GM11168 (cell line): Measurements from ENCODE around the gene IFFO2.

ENCODE experiments used
- in situ Hi-C: fragments of 300-500 bp; cut with MboI; formaldehyde crosslinking; loops from one replicate; pipeline ENCODE4 v1.12.0; 2022; ENCODE audit warnings: low sequenced_read_pairs; ENCODE audit not compliant: unreplicated experiment

IFFO2 gene

DNA sequence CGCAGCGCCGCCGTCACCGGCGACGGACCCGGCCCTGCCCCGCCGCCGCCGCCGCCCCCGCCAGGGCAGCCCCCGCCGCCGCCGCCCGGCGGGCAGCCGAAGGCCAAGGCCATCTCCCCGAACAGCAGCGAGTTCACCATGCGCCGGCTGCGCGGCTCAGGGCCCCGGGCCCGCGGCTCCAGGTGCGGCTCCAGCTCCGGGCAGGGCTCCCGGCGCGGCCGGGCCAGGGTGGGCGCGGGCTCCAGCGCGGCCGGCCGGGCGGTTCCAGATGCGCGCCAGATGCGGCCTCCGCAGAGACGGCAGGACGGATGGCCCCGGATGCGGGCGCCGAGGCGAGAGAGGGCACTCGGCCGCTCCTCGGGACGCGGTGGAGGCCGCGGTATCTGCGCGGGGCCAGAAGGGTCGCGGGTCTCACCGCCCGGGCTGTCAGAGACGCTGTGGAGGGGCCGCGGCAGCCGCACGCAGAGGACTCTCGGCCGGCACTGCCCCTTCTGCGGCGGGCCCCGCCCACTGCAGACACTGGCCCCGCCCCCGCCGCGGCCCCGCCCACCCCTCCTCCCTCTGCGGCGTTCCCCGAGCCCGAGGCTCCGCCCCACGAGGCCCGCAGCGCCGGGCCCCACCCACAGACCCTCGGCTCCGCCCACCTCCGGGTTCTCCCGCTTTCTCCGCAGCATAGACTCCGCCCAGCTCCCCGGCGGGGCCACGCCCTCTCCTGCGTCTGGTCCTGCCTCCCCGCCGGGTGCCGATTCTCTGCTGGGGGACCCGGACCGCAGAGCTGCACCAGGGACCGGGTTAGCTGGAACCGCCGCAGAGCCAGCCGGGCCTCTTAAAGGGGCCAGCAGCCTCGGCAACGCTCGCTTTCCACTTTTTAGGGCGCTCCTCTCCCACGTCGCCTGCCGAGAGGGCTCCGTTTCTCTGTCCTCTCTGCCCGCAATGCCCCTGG lies at the start of gene IFFO2:
Gene IFFO2 (minus strand): TSS at position 484 of the 943 bp plus-strand sequence. CDS start 344 bp downstream, at position 140.
- in situ Hi-C loops, result no loop called here

DNA sequence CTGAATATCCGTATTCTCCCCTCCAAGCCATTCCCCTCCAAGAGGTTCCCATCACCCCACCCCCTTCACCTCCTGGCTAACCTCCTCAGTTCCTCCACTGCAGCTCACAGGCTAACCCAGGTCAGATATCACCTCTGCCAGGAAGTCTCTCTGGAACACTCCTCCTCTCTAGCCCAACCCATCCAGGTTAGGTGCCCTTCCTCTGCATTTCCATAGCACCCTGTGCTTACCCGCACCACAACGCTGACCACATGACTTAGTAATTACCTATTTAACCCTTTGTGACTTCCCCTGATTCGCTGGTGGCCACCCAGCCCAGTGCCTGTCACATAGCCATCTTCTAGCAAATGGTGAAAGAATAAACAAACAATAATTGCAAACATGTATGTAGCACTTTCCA lies 49.5 kb upstream of the IFFO2 start:
- in situ Hi-C loops, result no loop called here

DNA sequence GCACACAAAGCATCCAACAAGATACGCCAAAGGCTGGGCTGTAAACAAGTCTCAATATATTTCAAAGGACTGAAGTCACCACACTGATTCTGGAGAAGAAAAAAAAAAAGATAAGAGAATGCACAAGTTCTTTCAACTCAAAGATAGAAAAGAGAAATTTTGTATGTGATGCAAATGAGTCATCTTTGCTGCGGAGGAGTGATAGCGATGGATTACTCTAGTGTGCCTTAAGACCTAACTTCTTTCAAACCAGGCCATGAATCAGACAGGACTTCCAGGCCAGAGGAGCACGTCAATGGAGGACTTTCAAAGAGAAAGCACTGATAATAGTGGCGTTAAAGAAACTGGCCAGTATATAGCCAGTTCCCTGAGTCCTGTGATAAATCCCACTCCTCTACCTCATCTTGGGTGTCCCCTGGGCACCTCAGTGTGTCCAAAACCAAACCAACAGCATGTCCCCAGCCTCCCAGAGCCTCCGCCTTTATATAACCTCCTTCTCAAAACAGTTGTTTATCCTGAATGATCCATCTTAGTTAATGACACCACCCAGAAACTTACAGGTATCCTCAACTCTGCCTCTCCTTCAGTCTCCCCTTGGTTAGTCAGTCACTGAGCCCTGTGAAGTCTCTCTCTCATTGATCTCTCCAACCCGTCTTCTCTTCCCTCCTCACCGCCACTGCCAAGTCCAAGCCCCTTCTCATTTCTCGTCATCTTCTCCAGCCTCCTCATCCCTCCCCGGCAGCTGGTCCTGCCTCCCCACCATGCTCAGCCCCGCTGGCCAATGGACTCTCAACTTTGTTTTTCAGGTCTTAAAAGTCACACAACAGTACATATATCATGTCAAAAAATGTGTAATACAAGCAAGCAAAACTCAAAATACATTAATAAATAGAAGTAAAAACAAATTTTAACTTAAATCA lies 47.2 kb upstream of the IFFO2 start:
- in situ Hi-C loops, result no loop called here

- in situ Hi-C loops, result no loop called here
Measured at GRCh38 chr1:19000065-19000464, 43.6 kb upstream of the IFFO2 start.

GRCh38 chr1:18999359-18999758 lies 42.9 kb upstream of the IFFO2 start:
- in situ Hi-C loops, result no loop called here

DNA sequence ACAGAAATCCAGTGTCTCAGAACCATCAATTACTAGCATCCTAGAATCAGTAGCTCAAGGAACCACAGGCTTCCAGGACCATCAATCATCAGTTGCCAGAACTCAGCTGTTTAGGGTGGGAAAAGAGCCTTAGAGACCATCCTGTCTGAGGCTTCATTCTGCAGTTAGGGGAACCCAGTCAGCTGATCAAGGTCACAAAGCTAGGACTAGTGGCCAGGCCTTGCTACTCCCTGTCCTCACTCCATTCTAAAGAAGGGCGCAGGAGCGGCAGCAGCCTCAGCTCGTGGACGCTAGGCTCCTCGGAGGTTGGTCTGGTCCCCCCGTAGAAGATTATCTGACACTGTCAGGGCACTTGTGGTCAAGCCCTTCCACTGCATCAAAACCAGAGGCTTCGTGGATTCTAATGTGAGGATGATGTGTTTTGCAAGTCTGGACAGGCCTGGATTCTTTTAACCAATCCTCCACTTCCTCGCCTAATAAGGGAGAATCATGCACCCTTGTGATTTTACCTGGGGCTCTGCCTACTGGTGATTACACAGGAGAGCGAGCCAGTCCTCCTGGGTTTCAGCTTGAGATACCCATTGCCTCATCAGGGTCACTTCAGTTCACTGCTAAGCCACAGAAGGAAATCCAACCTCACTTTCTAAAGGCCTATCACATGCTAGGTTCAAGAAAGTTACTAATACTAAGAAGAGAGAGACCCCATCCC lies 41.7 kb upstream of the IFFO2 start:
- in situ Hi-C loops, result no loop called here

DNA sequence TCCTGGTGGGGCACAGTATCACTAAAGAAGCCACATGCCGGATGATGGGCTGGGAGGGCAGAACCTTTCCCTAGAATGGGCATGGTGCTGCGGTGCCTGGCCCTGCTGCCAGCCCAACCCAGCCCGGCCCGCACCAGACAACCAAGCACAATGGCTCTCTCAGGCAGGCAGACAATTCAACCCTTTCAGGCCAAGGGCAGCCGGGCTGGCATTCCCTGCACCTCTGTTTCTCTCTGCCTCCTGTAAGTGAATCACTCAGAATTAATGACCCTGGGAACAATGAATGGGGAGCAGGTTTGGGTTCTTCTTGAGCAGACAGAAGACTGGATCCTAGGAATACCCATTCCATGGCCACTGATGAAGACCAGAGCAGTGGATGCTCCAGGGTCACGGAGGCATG lies 41.0 kb upstream of the IFFO2 start:
- in situ Hi-C loops, result no loop called here

GRCh38 chr1:18996548-18997177 lies 40.2 kb upstream of the IFFO2 start:
- in situ Hi-C loops, result no loop called here

GRCh38 chr1:18994381-18994780 lies 37.9 kb upstream of the IFFO2 start:
- in situ Hi-C loops, result no loop called here

DNA sequence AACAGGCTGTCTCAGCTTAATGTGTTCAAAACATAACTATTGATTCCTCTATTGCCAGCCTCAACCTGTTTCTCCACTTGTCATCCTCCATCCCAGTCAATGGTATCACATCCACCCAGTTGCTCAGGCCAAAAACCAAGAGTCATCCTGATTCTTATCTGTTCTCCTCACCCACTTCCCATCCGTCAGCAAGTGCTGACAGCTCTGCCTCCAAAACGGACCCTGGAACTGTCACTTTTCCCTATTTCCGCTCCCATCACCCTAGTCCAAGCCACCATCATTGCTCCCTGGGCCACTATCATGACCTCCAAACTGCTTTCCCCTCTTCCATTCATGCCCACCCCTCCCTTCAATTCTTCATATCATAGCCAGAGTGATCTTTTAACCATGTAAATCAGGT lies 36.2 kb upstream of the IFFO2 start:
- in situ Hi-C loops, result no loop called here

DNA sequence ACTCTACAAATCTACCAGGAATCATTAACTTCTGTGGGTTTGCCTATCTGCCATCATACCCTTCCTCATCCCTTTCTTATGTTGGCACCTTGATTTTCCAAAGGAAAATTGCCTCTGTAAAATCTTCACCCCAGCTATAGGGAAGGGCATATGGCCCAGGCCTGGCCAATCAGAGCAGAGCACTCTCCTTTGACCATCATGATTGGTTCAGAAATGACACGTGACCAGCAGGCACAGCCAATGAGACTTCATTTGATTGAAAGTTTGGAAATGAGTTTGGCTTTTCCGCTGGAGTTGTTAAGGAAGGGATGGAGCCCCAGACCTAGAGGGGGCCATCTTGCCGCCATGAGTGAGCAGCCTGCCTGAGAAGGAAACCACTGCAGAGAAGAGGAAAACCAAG lies 35.1 kb upstream of the IFFO2 start:
- in situ Hi-C loops, result no loop called here

- in situ Hi-C loops, result no loop called here
Measured at GRCh38 chr1:18989896-18990295, 33.4 kb upstream of the IFFO2 start.

DNA sequence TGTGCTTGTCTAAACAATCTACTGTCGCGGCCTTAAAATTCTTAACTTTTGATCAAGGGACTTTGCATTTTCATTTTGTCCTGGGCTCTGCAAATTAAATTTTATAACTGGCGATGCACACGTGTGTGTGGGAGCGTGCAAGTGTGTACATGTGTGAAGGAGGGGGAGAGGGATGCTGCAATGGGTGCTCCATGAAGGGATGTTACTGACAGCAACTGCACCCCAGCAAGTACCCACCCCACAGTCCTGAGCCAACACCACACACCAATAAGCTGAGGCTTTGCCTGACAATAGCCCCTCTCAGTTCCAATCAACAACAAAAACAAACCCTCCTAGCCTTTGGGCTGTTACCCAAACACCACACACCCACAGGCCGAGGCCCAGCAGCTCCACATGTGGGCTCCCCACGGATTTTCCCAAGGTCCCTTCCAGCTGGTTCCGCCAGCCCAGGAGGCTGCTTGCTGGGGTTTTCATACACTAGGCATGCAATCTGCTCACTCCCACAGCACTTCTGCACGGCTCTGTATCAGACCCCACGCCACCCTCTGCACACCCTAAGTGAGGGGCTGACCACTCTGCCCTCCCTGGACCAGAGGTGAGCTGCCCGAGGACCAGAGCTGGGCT lies 32.8 kb upstream of the IFFO2 start:
- in situ Hi-C loops, result no loop called here

GRCh38 chr1:18981242-18981641 lies 24.8 kb upstream of the IFFO2 start:
- in situ Hi-C loops, result no loop called here

- in situ Hi-C loops, result no loop called here
Measured at GRCh38 chr1:18978706-18979105, 22.2 kb upstream of the IFFO2 start.

DNA sequence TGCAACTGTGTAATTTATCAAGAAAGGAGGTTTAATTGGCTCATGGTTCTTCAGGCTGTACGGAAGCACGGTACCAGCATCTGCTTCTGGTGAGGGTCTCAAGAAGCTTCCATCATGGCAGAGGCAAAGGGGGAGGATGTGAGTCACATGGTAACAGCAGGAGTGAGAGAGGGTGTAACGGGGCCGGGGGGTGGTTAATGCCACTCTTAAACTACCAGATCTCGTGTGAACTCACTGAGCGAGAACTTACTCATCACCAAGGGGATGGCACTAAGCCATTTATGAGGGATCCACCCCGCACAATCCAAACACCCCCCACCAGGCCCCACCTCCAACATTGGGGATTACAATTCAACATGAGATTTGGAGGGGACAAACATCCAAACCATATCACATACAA lies 21.0 kb upstream of the IFFO2 start:
- in situ Hi-C loops, result no loop called here

DNA sequence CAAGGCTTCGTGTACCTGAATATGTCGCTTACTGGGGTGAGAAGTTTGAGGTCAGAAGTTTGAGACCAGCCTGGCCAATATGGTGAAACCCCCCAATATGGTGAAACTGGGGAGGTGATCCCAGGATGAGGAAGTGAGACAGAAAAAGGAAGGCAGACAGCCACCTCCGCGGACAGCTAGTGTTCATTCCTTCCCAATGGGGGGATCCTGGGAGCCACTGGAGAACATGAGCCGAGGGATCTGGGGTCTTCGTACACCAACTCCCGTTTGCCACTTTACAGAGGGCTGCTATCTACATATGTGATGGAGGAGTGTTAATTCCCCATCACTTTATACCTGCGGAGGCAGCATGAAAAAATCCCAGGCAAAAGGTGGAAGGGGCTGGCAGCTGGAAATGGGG lies 19.6 kb upstream of the IFFO2 start:
- in situ Hi-C loops, result no loop called here

GRCh38 chr1:18974606-18975005 lies 18.1 kb upstream of the IFFO2 start:
- in situ Hi-C loops, result no loop called here

- in situ Hi-C loops, result no loop called here
Measured at GRCh38 chr1:18974005-18974404, 17.5 kb upstream of the IFFO2 start.
